SK-N-MC (cell line): ENCODE measurements around the gene EPB41L4A.

ENCODE experiments used
- EZH2 ChIP-seq: fragments of 200-600 bp; sonication (generic); IDR thresholded peaks from one replicate; pipeline ENCODE4 v1.6.1; 2017; ENCODE audit warnings: antibody characterized with exemption
- POLR2AphosphoS5 ChIP-seq: IDR thresholded peaks from 2 replicates; pipeline ENCODE4 v1.6.1; 2012; ENCODE audit warnings: mild to moderate bottlenecking, low read depth, low read length, borderline replicate concordance

- no peak for TF ChIP-seq EZH2
- TF ChIP-seq POLR2AphosphoS5, result no peak
Measured at GRCh38 chr5:112434641-112435040, 15.6 kb upstream of the EPB41L4A start.
